B cell (primary cell): ENCODE measurements around the gene MT1G. TPM values are rescaled to one million over a fixed set of nuclear protein-coding genes. Genes with fewer than 3 reads are reported as not detected.

Experiments used
- ATAC-seq: fragments of 200-7000 bp; cut with Tn5 transposase; one replicate; pipeline ENCODE4 v1.10.0; 2021; ENCODE audit warnings: low read depth, mild to moderate bottlenecking, moderate number of reproducible peaks, moderate library complexity
- CTCF ChIA-PET: fragments of 350-600 bp; sonication (Branson Sonifier 250); formaldehyde crosslinking; loops from one replicate; lab custom pipeline; 2021; ENCODE audit warnings: antibody characterized with exemption, inconsistent platforms; lab: Charles Lee
- POLR2A ChIA-PET: fragments of 350-600 bp; sonication (Branson Sonifier 250); formaldehyde crosslinking; loops from one replicate; lab custom pipeline; 2021; ENCODE audit warnings: antibody characterized with exemption; lab: Charles Lee
- DNase-seq: peaks from one replicate; pipeline ENCODE4 v3.0.0; 2013
- H2AFZ ChIP-seq: 2 replicates; pipeline ENCODE4 v1.6.1; 2012; ENCODE audit warnings: mild to moderate bottlenecking, low read depth, low read length; ENCODE audit not compliant: insufficient read depth, poor library complexity, severe bottlenecking
- H3K27ac ChIP-seq, 2 donors: 1 replicate in 1 of 2; 2 replicates in 1 of 2; pipeline ENCODE4 v1.5.1; 2012 to 2013; ENCODE audit warnings: low read length in 2 of 2, mild to moderate bottlenecking in 2 of 2, moderate library complexity in 1 of 2
- H3K27me3 ChIP-seq, 4 experiments: fragments of 200-600 bp in 1 of 4; sonication (generic) in 1 of 4; replicated peaks in 1 of 4; 1 replicate in 2 of 4; 2 replicates in 2 of 4; pipeline versions ENCODE4 v1.6.1 to v1.7.0; 2013 to 2016; ENCODE audit warnings: low read length in 3 of 4, mild to moderate bottlenecking in 2 of 4, mixed read lengths in 1 of 4, moderate library complexity in 1 of 4; ENCODE audit not compliant: insufficient read depth in 4 of 4, control insufficient read depth in 3 of 4; ENCODE audit errors: control extremely low read depth in 1 of 4
- H3K36me3 ChIP-seq, 2 experiments: replicated peaks in 1 of 2; 1 replicate in 1 of 2; 2 replicates in 1 of 2; pipeline versions ENCODE4 v1.6.1 to v1.7.1; 2013; ENCODE audit warnings: low read length in 1 of 2; ENCODE audit not compliant: insufficient read depth in 2 of 2, control insufficient read depth in 1 of 2; ENCODE audit errors: control extremely low read depth in 1 of 2, extremely low read depth in 1 of 2
- H3K4me1 ChIP-seq, 2 donors: fragments of 200-600 bp in 1 of 2; sonication (generic) in 1 of 2; 1 replicate in 1 of 2; 2 replicates in 1 of 2; pipeline versions ENCODE4 v1.5.1 to v1.6.1; 2013 to 2017; ENCODE audit warnings: low read length in 2 of 2; ENCODE audit not compliant: control insufficient read depth in 2 of 2, insufficient read depth in 2 of 2
- H3K4me2 ChIP-seq: replicated peaks from 2 replicates; pipeline ENCODE3; 2012; ENCODE audit warnings: mild to moderate bottlenecking, low read depth, low read length; ENCODE audit not compliant: poor library complexity, severe bottlenecking
- H3K4me3 ChIP-seq, 5 experiments: fragments of 200-600 bp in 1 of 5; sonication (generic) in 1 of 5; 1 replicate in 3 of 5; 2 replicates in 2 of 5; pipeline versions ENCODE4 v1.5.1 to v1.7.0; 2011 to 2016; ENCODE audit warnings: low read length in 4 of 5, mild to moderate bottlenecking in 4 of 5, low read depth in 2 of 5, control low read depth in 1 of 5, moderate library complexity in 1 of 5; ENCODE audit not compliant: insufficient read depth in 1 of 5; ENCODE audit errors: control extremely low read depth in 1 of 5, extremely low read depth in 1 of 5
- H3K79me2 ChIP-seq: fragments of 200-600 bp; sonication (generic); one replicate; pipeline ENCODE4 v1.6.0; 2016; ENCODE audit warnings: low read length; ENCODE audit not compliant: control insufficient read depth, insufficient read depth
- H3K9ac ChIP-seq: fragments of 200-600 bp; sonication (generic); 2 replicates; pipeline ENCODE4 v1.6.1; 2017; ENCODE audit warnings: mild to moderate bottlenecking, low read length, moderate library complexity
- H3K9me3 ChIP-seq, 3 donors: one replicate each; pipeline versions ENCODE4 v1.6.1 to v1.7.1; 2013; ENCODE audit warnings: low read length in 2 of 3; ENCODE audit not compliant: control insufficient read depth in 2 of 3, insufficient read depth in 1 of 3; ENCODE audit errors: control extremely low read depth in 1 of 3
- H4K20me1 ChIP-seq: 2 replicates; pipeline ENCODE4 v1.6.0; 2012; ENCODE audit warnings: mild to moderate bottlenecking, low read length; ENCODE audit not compliant: insufficient read depth, control insufficient read depth, poor library complexity, severe bottlenecking
- H3K27ac Mint-ChIP-seq: one replicate; pipeline ENCODE4 v1.8.0; 2021; ENCODE audit warnings: mixed read lengths
- H3K27me3 Mint-ChIP-seq: one replicate; pipeline ENCODE4 v1.8.0; 2021; ENCODE audit warnings: mixed read lengths
- H3K4me1 Mint-ChIP-seq: one replicate; pipeline ENCODE4 v1.8.0; 2021; ENCODE audit warnings: mixed read lengths
- H3K4me3 Mint-ChIP-seq: one replicate; pipeline ENCODE4 v1.8.0; 2021; ENCODE audit warnings: mixed read lengths
- H3K9me3 Mint-ChIP-seq: one replicate; pipeline ENCODE4 v1.8.0; 2022; ENCODE audit warnings: mixed read lengths; ENCODE audit not compliant: insufficient read depth
- EZH2 ChIP-seq: IDR thresholded peaks from 2 replicates; pipeline ENCODE4 v1.6.1; 2012; ENCODE audit warnings: borderline replicate concordance, low read depth, mild to moderate bottlenecking, moderate library complexity, low read length; ENCODE audit not compliant: insufficient read depth, poor library complexity, severe bottlenecking
- WGBS: methylation state at CpG from one replicate; pipeline ENCODE4 v1.1.5; 2013; ENCODE audit warnings: missing lambda C conversion rate; ENCODE audit not compliant: insufficient coverage; 5-methylcytosine and 5-hydroxymethylcytosine counted together
- intact Hi-C: fragments of 100-400 bp; cut with micrococcal nuclease; formaldehyde crosslinking; loops from one replicate; pipeline ENCODE4 v1.10.0; 2022
- polyA plus RNA-seq: library from polyadenylated mRNA; depleted of rRNA; stranded (reverse); fragments of >200 nt; gene quantifications from 2 replicates; pipeline ENCODE4 v1.2.3, GENCODE V29; 2012
- total RNA-seq, 2 donors: library from RNA; stranded (reverse); fragments of 120-200 nt in 1 of 2; gene quantifications; 1 replicate in 1 of 2; 2 replicates in 1 of 2; pipeline versions ENCODE4 v1.2.3 to v1.2.4, GENCODE V29; 2013 to 2022
- TF ChIP-seq, protein P1 (sequence below): fragments of 200-600 bp; IDR thresholded peaks from one replicate; pipeline ENCODE4 v1.8.0; 2022; ENCODE audit warnings: antibody characterized with exemption, mild to moderate bottlenecking

MT1G gene
- total and polyA plus RNA-seq, 2 donors (not counting 1 experiment from before 2014, with no cell fraction given) = not detected

DNA sequence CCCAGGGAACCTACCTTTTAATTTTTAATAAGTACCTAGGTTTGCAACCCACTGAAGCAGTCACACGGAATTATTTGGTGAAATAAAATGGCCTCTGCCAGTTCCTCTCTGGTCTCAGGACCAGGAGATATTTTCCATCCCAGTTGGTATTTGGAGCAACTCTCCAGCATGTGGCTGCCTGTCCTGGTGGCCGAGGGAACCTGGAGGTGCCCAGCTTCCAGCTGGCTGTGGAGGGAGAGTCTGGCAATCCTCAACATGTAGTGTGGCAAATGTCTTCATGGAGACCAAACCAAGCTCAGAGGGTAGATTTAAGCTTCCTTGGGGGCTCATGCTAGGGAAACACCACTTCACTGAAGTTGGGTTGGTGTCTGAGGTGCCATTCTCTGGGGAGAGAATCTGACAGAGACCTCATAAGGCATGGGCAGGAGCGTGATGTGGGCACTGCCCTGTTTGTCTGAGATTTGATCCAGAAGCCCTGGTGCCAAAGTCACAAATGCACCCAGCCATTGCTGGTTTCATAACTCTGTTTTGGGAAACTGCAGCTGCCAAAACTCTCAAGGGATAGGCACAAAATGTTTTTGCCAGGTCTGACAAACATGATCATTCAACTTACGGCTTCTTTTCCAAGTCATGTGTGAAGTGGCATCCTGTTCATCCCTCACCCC is 17.2 kb upstream of the MT1G start:
- WGBS = 81% methylated on average over 3 of the region's 4 CpGs
- Histone ChIP-seq H3K36me3 (no peaks in the 10 kb centered on the region), H3K79me2 (no peaks in the 10 kb centered on the region), H2AFZ (no peak overlapping the region), H3K4me1 (peaks cover 14 to 15% of the 10 kb centered on the region in 2 donors), H4K20me1 (no peaks in the 10 kb centered on the region), H3K27me3 (peaks cover 0 to 9% (median 3%) of the 10 kb centered on the region in 4 experiments), H3K4me2 (no peak overlapping the region), H3K9ac (no peak overlapping the region), H3K27ac (no peak overlapping the region), H3K4me3 (no peak overlapping the region), H3K9me3 (peaks cover 0 to 7% (median 0%) of the 10 kb centered on the region in 3 donors)
- Mint-ChIP-seq H3K4me1 (peaks cover 21% of the 10 kb centered on the region), H3K9me3 (peaks cover 2% of the 10 kb centered on the region), H3K27ac (no peak overlapping the region), H3K27me3 (peaks cover 14% of the 10 kb centered on the region), H3K4me3 (no peak overlapping the region)
- TF ChIP-seq, protein P1, sequence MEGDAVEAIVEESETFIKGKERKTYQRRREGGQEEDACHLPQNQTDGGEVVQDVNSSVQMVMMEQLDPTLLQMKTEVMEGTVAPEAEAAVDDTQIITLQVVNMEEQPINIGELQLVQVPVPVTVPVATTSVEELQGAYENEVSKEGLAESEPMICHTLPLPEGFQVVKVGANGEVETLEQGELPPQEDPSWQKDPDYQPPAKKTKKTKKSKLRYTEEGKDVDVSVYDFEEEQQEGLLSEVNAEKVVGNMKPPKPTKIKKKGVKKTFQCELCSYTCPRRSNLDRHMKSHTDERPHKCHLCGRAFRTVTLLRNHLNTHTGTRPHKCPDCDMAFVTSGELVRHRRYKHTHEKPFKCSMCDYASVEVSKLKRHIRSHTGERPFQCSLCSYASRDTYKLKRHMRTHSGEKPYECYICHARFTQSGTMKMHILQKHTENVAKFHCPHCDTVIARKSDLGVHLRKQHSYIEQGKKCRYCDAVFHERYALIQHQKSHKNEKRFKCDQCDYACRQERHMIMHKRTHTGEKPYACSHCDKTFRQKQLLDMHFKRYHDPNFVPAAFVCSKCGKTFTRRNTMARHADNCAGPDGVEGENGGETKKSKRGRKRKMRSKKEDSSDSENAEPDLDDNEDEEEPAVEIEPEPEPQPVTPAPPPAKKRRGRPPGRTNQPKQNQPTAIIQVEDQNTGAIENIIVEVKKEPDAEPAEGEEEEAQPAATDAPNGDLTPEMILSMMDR = no peak
- no peak for TF ChIP-seq EZH2
- CTCF ChIA-PET = no interaction called here
- DNase-seq (no peak), ATAC-seq (no peak)
- POLR2A ChIA-PET = interaction anchor here (1.2 kb wide), 1 partner anchor 28 kb away, joined by 4 read pairs; no protein-coding TSS in a partner anchor
- intact Hi-C loops = loop anchor here (10.0 kb wide), 1 partner anchor 50 kb away; the partner anchor contains the start of genes MT1A and MT1M
